GM13977 (cell line): ENCODE results near the gene TMEM115.

Experiments used
- DNase-seq: peaks from one replicate; pipeline ENCODE4 v3.0.0; 2012; ENCODE audit warnings: low spot score
- CTCF ChIP-seq: IDR thresholded peaks from 2 replicates; pipeline ENCODE4 v1.5.1; 2012; ENCODE audit warnings: mild to moderate bottlenecking, control low read depth; ENCODE audit not compliant: insufficient read depth; ENCODE audit errors: extremely low read depth, missing control alignments
- in situ Hi-C: fragments of 300-500 bp; cut with MboI; formaldehyde crosslinking; loops from one replicate; pipeline ENCODE4 v1.12.0; 2022; ENCODE audit warnings: low sequenced_read_pairs, low pct_unique_long_range_greater_than_20kb, mixed read lengths, inconsistent platforms; ENCODE audit not compliant: unreplicated experiment

The TMEM115 gene

GRCh38 chr3:50322386-50323091 lies 36.8 kb downstream of the TMEM115 start, which contains the start of gene HYAL2:
Gene HYAL2, minus strand, starts transcription at chr3:50322745. Its CDS starts 2,256 bp downstream, at chr3:50320489.
- in situ Hi-C loops = no loop called here
- no peak for TF ChIP-seq CTCF
- no peak for DNase-seq

GRCh38 chr3:50322115-50322385 lies 37.3 kb downstream of the TMEM115 start:
- in situ Hi-C loops = no loop called here
- DNase-seq = no peak
- no peak for TF ChIP-seq CTCF

GRCh38 chr3:50321336-50322114 lies 37.8 kb downstream of the TMEM115 start:
- peak; percentile 93 for DNase-seq
- in situ Hi-C loops = no loop called here
- peak; percentile 59 for TF ChIP-seq CTCF

- DNase-seq = peak; percentile 88
- in situ Hi-C loops = no loop called here
- no peak for TF ChIP-seq CTCF
Measured at GRCh38 chr3:50320853-50321335, 38.4 kb downstream of the TMEM115 start.

- TF ChIP-seq CTCF = no peak
- DNase-seq = no peak
- in situ Hi-C loops = no loop called here
Measured at GRCh38 chr3:50319894-50320625, 39.3 kb downstream of the TMEM115 start.

- in situ Hi-C loops = no loop called here
- no peak for TF ChIP-seq CTCF
- DNase-seq = no peak
Measured at GRCh38 chr3:50319181-50319893, 40.0 kb downstream of the TMEM115 start.
